HUES64 (cell line): ENCODE data around the gene SUMO3.

Experiments used
- H3K27ac ChIP-seq: 2 replicates; pipeline ENCODE4 v1.7.0; 2013; ENCODE audit warnings: low read depth, low read length, inconsistent platforms
- H3K27me3 ChIP-seq: 2 replicates; pipeline ENCODE4 v1.6.1; 2013; ENCODE audit warnings: mild to moderate bottlenecking, low read length; ENCODE audit not compliant: insufficient read depth
- H3K36me3 ChIP-seq: 2 replicates; pipeline ENCODE4 v1.6.1; 2013; ENCODE audit warnings: mild to moderate bottlenecking, low read length; ENCODE audit not compliant: insufficient read depth
- H3K4me1 ChIP-seq: 2 replicates; pipeline ENCODE4 v1.6.1; 2013; ENCODE audit warnings: mild to moderate bottlenecking, low read length, moderate library complexity; ENCODE audit not compliant: insufficient read depth
- H3K4me3 ChIP-seq: 2 replicates; pipeline ENCODE4 v1.5.1; 2013; ENCODE audit warnings: mild to moderate bottlenecking, low read length, moderate library complexity
- H3K9ac ChIP-seq: 2 replicates; pipeline ENCODE4 v1.6.1; 2013; ENCODE audit warnings: mild to moderate bottlenecking, low read depth, low read length
- H3K9me3 ChIP-seq: 2 replicates; pipeline ENCODE4 v1.6.1; 2013; ENCODE audit warnings: low read depth, low read length; ENCODE audit not compliant: insufficient read depth
- WGBS: fragments of 150-250, 120-280 bp; methylation state at CpG from one replicate; pipeline ENCODE4 v1.1.7; 2013; ENCODE audit warnings: missing lambda C conversion rate; 5-methylcytosine and 5-hydroxymethylcytosine counted together

SUMO3 gene

GRCh38 chr21:44854664-44855446, 37.0 kb upstream of the SUMO3 start:
- no peaks in the 10 kb centered on the region for H3K9me3 ChIP-seq
- H3K27me3 ChIP-seq = no peaks in the 10 kb centered on the region
- H3K4me1 ChIP-seq = no peaks in the 10 kb centered on the region
- H3K27ac ChIP-seq = no peak overlapping the region
- no peak overlapping the region for H3K4me3 ChIP-seq
- 95% methylated on average over 31 of the region's 31 CpGs for WGBS
- H3K9ac ChIP-seq = no peak overlapping the region
- peaks cover 87% of the 10 kb centered on the region for H3K36me3 ChIP-seq

GRCh38 chr21:44854391-44854663, 36.5 kb upstream of the SUMO3 start:
- Histone ChIP-seq H3K9ac (no peak overlapping the region), H3K27ac (no peak overlapping the region), H3K9me3 (no peaks in the 10 kb centered on the region), H3K4me1 (no peaks in the 10 kb centered on the region), H3K36me3 (peaks cover 87% of the 10 kb centered on the region), H3K4me3 (no peak overlapping the region), H3K27me3 (no peaks in the 10 kb centered on the region)
- WGBS = 95% methylated on average over 13 of the region's 14 CpGs

- H3K36me3 ChIP-seq = peaks cover 87% of the 10 kb centered on the region
- H3K9me3 ChIP-seq = no peaks in the 10 kb centered on the region
- WGBS = 95% methylated on average over 34 of the region's 34 CpGs
- no peaks in the 10 kb centered on the region for H3K27me3 ChIP-seq
- no peak overlapping the region for H3K9ac ChIP-seq
- no peaks in the 10 kb centered on the region for H3K4me1 ChIP-seq
- H3K27ac ChIP-seq = no peak overlapping the region
- H3K4me3 ChIP-seq = no peak overlapping the region
These were observed 35.9 kb upstream of the SUMO3 start for GRCh38 chr21:44853601-44854390.

GRCh38 chr21:44850905-44851657, 33.2 kb upstream of the SUMO3 start:
- peaks cover 70% of the 10 kb centered on the region for H3K36me3 ChIP-seq
- no peaks in the 10 kb centered on the region for H3K27me3 ChIP-seq
- no peak overlapping the region for H3K27ac ChIP-seq
- H3K4me3 ChIP-seq = no peak overlapping the region
- 96% methylated on average over 26 of the region's 26 CpGs for WGBS
- no peaks in the 10 kb centered on the region for H3K9me3 ChIP-seq
- no peak overlapping the region for H3K9ac ChIP-seq
- H3K4me1 ChIP-seq = peaks cover 5% of the 10 kb centered on the region

GRCh38 chr21:44850208-44850800, 32.4 kb upstream of the SUMO3 start:
- H3K9me3 ChIP-seq = no peaks in the 10 kb centered on the region
- 95% methylated on average over 20 of the region's 20 CpGs for WGBS
- no peak overlapping the region for H3K9ac ChIP-seq
- H3K27ac ChIP-seq = no peak overlapping the region
- peaks cover 6% of the 10 kb centered on the region for H3K4me1 ChIP-seq
- H3K36me3 ChIP-seq = peaks cover 62% of the 10 kb centered on the region
- no peak overlapping the region for H3K4me3 ChIP-seq
- no peaks in the 10 kb centered on the region for H3K27me3 ChIP-seq

- H3K4me1 ChIP-seq = peaks cover 6% of the 10 kb centered on the region
These were observed 31.8 kb upstream of the SUMO3 start for GRCh38 chr21:44849616-44850130.

GRCh38 chr21:44848821-44849521, 31.1 kb upstream of the SUMO3 start:
- 96% methylated on average over 36 of the region's 36 CpGs for WGBS
- Histone ChIP-seq H3K4me3 (no peak overlapping the region), H3K27me3 (no peaks in the 10 kb centered on the region), H3K4me1 (peaks cover 6% of the 10 kb centered on the region), H3K9ac (no peak overlapping the region), H3K27ac (no peak overlapping the region), H3K36me3 (peaks cover 49% of the 10 kb centered on the region), H3K9me3 (no peaks in the 10 kb centered on the region)

More at GRCh38 chr21:44849616-44850130, 31.8 kb upstream of the SUMO3 start:
- Histone ChIP-seq H3K36me3 (peaks cover 56% of the 10 kb centered on the region), H3K9ac (no peak overlapping the region), H3K27ac (no peak overlapping the region), H3K9me3 (no peaks in the 10 kb centered on the region), H3K4me3 (no peak overlapping the region), H3K27me3 (no peaks in the 10 kb centered on the region)
- WGBS = 95% methylated on average over 12 of the region's 12 CpGs

GRCh38 chr21:44847261-44848056, 29.6 kb upstream of the SUMO3 start:
- Histone ChIP-seq H3K27ac (no peak overlapping the region), H3K4me3 (no peak overlapping the region), H3K9me3 (no peaks in the 10 kb centered on the region), H3K36me3 (peaks cover 39% of the 10 kb centered on the region), H3K4me1 (peaks cover 6% of the 10 kb centered on the region), H3K9ac (no peak overlapping the region), H3K27me3 (no peaks in the 10 kb centered on the region)
- 90% methylated on average over 24 of the region's 24 CpGs for WGBS

- no peaks in the 10 kb centered on the region for H3K27me3 ChIP-seq
- WGBS = 82% methylated on average over 27 of the region's 27 CpGs
- no peak overlapping the region for H3K9ac ChIP-seq
- H3K4me3 ChIP-seq = peak overlapping the region; percentile 37
- peaks cover 6% of the 10 kb centered on the region for H3K4me1 ChIP-seq
- H3K36me3 ChIP-seq = peaks cover 31% of the 10 kb centered on the region
- no peaks in the 10 kb centered on the region for H3K9me3 ChIP-seq
- H3K27ac ChIP-seq = no peak overlapping the region
These were observed 28.8 kb upstream of the SUMO3 start for GRCh38 chr21:44846485-44847260.
